ENCODE measurements around the gene AP4E1. TPM values are rescaled to one million over a fixed set of nuclear protein-coding genes. Genes with fewer than 3 reads are reported as not detected.

AP4E1 gene
- total and polyA plus RNA-seq, 2 of the 4 experiments (the other 2 are of a cell fraction), result 3.1 to 6.8 TPM

DNA sequence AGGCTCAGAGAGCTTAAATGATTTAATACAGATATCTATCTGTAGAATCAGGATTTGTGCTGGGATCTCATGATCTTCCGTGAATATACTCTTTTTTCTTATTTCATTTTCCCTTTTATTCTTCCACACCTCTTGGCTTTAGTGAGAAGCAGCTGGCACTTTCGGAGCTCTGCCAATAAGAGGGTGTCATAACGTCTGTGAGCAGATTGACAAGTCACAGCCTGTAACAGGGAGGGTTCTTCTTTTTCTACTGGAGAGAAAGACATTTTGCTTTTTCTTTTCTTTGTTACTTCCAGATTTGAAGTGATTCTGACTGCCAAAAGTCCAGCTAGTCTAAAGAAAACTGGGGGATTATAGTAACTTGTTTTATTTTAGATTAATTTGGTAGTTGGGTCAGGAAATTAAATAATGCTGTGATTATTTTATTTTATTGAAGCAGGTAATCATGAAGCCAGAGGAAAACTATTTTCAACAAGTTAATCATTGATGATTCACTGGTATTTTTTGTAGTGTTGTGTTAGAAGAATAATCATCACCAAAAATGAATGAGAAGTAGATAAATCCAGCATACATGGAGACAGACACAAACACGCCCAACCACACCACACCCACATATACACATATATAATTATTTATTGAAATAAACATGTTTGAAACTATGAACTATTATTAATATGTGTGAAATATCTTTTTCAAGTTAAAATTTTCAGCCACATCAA lies 116.4 kb downstream of the AP4E1 start:
- TF ChIP-seq MXI1 (IDR thresholded peaks at IDR 0.05; ENCODE audit: borderline replicate concordance, low read depth, low read length), result no peak
- TF ChIP-seq, protein P1, sequence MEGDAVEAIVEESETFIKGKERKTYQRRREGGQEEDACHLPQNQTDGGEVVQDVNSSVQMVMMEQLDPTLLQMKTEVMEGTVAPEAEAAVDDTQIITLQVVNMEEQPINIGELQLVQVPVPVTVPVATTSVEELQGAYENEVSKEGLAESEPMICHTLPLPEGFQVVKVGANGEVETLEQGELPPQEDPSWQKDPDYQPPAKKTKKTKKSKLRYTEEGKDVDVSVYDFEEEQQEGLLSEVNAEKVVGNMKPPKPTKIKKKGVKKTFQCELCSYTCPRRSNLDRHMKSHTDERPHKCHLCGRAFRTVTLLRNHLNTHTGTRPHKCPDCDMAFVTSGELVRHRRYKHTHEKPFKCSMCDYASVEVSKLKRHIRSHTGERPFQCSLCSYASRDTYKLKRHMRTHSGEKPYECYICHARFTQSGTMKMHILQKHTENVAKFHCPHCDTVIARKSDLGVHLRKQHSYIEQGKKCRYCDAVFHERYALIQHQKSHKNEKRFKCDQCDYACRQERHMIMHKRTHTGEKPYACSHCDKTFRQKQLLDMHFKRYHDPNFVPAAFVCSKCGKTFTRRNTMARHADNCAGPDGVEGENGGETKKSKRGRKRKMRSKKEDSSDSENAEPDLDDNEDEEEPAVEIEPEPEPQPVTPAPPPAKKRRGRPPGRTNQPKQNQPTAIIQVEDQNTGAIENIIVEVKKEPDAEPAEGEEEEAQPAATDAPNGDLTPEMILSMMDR (conservative IDR thresholded peaks at IDR 0.05; ENCODE audit: low read depth, low read length), result no peak
- TF ChIP-seq CEBPB (IDR thresholded peaks at IDR 0.05; ENCODE audit: low read depth, low read length), result no peak
- TF ChIP-seq, protein P2, sequence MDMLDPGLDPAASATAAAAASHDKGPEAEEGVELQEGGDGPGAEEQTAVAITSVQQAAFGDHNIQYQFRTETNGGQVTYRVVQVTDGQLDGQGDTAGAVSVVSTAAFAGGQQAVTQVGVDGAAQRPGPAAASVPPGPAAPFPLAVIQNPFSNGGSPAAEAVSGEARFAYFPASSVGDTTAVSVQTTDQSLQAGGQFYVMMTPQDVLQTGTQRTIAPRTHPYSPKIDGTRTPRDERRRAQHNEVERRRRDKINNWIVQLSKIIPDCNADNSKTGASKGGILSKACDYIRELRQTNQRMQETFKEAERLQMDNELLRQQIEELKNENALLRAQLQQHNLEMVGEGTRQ (IDR thresholded peaks at IDR 0.05; ENCODE audit: low read depth, low read length), result no peak
- no peak for TF ChIP-seq RAD21 (IDR thresholded peaks at IDR 0.05; ENCODE audit: low read length)
- no peak for TF ChIP-seq RFX5 (IDR thresholded peaks at IDR 0.05; ENCODE audit: low read depth, low read length)
- no peak for TF ChIP-seq BHLHE40 (IDR thresholded peaks at IDR 0.05; ENCODE audit: low read depth, low read length)
- TF ChIP-seq CHD1 (IDR thresholded peaks at IDR 0.05; ENCODE audit: low read depth, low read length), result no peak
- no peak for TF ChIP-seq MAFK (IDR thresholded peaks at IDR 0.05; ENCODE audit: low read depth, low read length)
- TF ChIP-seq FOS (IDR thresholded peaks at IDR 0.05; ENCODE audit: low read depth, low read length), result no peak
- TF ChIP-seq NFE2L2 (IDR thresholded peaks at IDR 0.05; ENCODE audit: low read depth, low read length), result no peak
- no peak for TF ChIP-seq POLR2A (IDR thresholded peaks at IDR 0.05; ENCODE audit: low read depth, low read length)
- no peak for TF ChIP-seq MAZ (IDR thresholded peaks at IDR 0.05; ENCODE audit: borderline replicate concordance, low read depth, low read length)
- no peak overlapping the region for H3K4ac ChIP-seq (ENCODE audit: low read depth, low read length)
- H3K56ac ChIP-seq (ENCODE audit: extremely low read depth, insufficient read depth, low read length), result no peak overlapping the region
- H3K23ac ChIP-seq (ENCODE audit: low read depth, low read length), result no peak overlapping the region
- H2AK5ac ChIP-seq (ENCODE audit: low read depth, low read length), result no peak overlapping the region
- no peak overlapping the region for H3K27ac ChIP-seq (ENCODE audit: insufficient read depth, low read length)
- CTCF ChIA-PET, result interaction anchor here (0.6 kb wide), 1 partner anchor 95 kb away, joined by 4 read pairs; no protein-coding TSS in a partner anchor
- H3K9me3 ChIP-seq (ENCODE audit: control insufficient read depth, insufficient read depth, low read length), result no peaks in the 10 kb centered on the region
- H4K5ac ChIP-seq (ENCODE audit: low read depth, low read length), result no peak overlapping the region
- no peak overlapping the region for H3K9ac ChIP-seq (ENCODE audit: low read depth, low read length)
- dilution Hi-C loops (cut with HindIII; ENCODE audit: low sequenced_read_pairs, unreplicated experiment) (no loop called here), in situ Hi-C loops (cut with MboI; ENCODE audit: low sequenced_read_pairs) (no loop called here), intact Hi-C loops (cut with micrococcal nuclease) (no loop called here)
- no peak overlapping the region for H3K18ac ChIP-seq (ENCODE audit: low read depth, low read length)
- POLR2A ChIA-PET (ENCODE audit: unreplicated experiment), result no interaction called here
- no peak overlapping the region for H4K91ac ChIP-seq (ENCODE audit: insufficient read depth, low read depth, low read length)
- DNase-seq, result peak; percentile 14
- WGBS, 2 experiments (ENCODE audit: extremely low coverage in 2 of 2, insufficient read length in 1 of 2), result no CpG with 5 or more reads among the region's 4 CpGs
- H2BK15ac ChIP-seq (ENCODE audit: low read depth, low read length), result no peak overlapping the region
- H3K9me1 ChIP-seq (ENCODE audit: insufficient read depth, low read length), result 0 out of 2 replicates have a peak, but pooled peaks cover under 1% of the 10 kb centered on the region
- H3K79me1 ChIP-seq (ENCODE audit: low read depth in 1 of 2, low read length in 2 of 2), result no peaks in the 10 kb centered on the region
- H3K4me2 ChIP-seq (ENCODE audit: low read depth, low read length), result no peak overlapping the region
- H3K4me1 ChIP-seq (ENCODE audit: control insufficient read depth, insufficient read depth, low read length), result peaks cover 2% of the 10 kb centered on the region; the same call in 1 of the 2 replicates
- no peaks in the 10 kb centered on the region for H4K20me1 ChIP-seq (ENCODE audit: insufficient read depth, low read length)
- no TSS peak for BruUV-seq (replicated peaks)
- H2AK9ac ChIP-seq (replicated peaks; ENCODE audit: low read depth, low read length, poor library complexity), result no peak overlapping the region
- H2AFZ ChIP-seq (replicated peaks; ENCODE audit: low read length, poor library complexity), result no peak overlapping the region
- H4K8ac ChIP-seq (ENCODE audit: low read depth in 2 of 2, low read length in 2 of 2), result no peak overlapping the region
- no peak overlapping the region for H2BK120ac ChIP-seq (ENCODE audit: low read depth, low read length)
- H2BK20ac ChIP-seq (ENCODE audit: low read depth, low read length), result no peak overlapping the region
- H2BK5ac ChIP-seq (ENCODE audit: low read depth, low read length, poor library complexity, severe bottlenecking), result no peak overlapping the region
- no peak overlapping the region for H3K14ac ChIP-seq (replicated peaks; ENCODE audit: low read depth, low read length)
- H3K36me3 ChIP-seq (ENCODE audit: control insufficient read depth, insufficient read depth, low read length), result no peaks in the 10 kb centered on the region
- H3K27me3 ChIP-seq (ENCODE audit: control insufficient read depth, insufficient read depth, low read length), result no peaks in the 10 kb centered on the region
- no peak overlapping the region for H3K4me3 ChIP-seq (ENCODE audit: insufficient read depth, low read depth, low read length)
- ATAC-seq (ENCODE audit: low read depth), result no peak

Data from IMR-90 (cell line).